Suppressor macrophage (primary cell): ENCODE data around the gene AQP2.

ENCODE experiments used
- DNase-seq, 4 experiments: peaks; one replicate each; pipeline ENCODE4 v3.0.0-alpha.2; 2020 to 2022

The AQP2 gene

DNA sequence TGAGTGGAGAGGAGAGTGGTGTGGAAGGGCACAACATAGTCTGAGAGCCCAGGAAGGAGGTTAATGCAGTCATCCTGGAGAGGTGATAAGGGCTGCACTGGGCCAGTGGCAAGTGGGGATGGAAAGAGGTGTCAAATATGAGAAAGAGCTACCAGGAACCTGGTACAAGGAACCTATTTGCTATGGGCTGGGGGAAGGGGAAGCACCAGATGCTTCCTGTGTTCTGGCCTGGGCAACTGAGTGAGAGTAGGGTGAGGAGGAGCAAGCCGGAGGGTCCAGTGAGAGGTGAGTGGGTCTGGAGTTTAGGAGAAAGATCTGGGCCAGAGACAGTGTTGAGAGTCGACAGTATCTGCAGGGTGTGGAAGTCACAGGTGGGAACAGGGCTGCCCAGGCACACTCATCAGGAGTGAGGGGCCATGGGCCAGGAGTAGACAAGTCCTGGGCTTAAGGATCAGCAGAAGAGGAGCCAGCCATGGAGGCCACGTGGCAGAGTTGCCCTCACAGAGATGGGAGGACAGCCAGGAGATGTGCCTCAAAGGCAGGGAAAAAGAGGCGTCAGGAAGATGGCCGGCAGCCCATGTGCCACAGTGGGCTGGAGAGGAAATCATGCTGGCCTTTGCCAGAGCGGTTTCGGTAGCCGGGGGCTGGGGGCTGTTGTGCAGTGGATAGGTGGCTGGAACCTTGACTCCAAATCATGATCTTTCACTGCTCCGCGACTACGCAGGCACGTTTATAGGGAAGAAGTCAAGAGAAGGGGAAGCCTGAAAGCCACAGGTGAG lies 19.3 kb downstream of the AQP2 start:
- no peak for DNase-seq

DNA sequence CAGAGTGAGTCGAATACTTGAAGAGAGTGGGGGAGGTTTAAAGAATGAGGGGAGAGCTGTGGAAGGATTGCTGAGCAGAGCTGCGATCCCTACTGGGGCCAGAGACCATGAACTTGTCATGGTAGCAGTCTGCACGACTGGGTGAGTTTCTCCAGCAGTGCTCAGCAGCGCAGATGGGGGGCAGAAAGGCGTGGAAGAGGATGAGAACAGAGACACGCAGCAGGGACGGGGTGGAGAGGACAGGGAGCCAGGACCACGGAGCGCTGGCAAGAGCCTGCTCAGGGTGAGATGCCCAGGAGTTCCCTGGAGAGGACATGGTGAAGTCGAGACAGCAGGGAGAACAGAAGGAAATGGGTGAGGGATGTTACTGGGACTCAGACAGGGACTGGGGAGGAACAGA lies 20.1 kb downstream of the AQP2 start:
- DNase-seq: peak in 1 of 4 experiments; percentile 0

DNA sequence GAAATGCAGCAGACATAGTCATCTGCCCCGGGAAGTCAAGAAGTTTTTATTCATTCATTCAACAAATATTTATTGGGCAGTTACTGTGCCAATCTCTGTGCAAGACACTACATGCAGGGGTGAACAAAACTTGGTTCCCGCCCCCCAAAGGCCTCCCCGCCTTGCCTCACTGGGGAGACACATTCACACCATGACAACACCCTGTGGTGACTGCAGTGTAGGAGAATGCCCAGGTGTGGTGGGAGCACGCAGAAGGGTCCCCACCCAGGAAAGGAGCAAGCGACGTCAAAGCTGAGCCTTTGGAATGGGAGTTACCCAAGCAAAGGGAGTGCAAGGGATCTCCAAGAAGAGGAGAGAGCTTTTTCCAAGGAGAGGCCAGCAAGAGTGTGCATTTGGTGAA lies 20.6 kb downstream of the AQP2 start:
- DNase-seq: no peak

DNA sequence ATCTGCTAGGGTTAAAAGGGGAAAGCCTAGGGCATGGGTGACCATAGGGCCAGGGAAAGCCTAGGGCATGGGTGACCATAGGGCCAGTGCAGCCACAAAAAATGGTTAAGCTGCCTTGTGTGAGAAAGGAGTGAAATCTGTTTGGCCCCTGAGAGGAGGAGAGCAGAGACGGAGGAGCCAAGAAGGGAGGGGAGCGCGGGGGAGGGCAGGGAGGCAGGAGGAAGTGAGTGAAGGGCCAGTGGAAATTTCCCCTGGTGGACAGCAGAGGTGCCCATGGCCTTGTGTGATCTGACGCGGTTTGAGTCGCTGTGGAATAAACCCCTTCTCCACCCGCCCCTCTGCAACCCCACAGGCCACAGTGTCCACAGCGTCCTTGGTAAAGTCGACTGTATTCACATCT lies 21.6 kb downstream of the AQP2 start:
- DNase-seq: peak in 1 of 4 experiments; percentile 29

DNA sequence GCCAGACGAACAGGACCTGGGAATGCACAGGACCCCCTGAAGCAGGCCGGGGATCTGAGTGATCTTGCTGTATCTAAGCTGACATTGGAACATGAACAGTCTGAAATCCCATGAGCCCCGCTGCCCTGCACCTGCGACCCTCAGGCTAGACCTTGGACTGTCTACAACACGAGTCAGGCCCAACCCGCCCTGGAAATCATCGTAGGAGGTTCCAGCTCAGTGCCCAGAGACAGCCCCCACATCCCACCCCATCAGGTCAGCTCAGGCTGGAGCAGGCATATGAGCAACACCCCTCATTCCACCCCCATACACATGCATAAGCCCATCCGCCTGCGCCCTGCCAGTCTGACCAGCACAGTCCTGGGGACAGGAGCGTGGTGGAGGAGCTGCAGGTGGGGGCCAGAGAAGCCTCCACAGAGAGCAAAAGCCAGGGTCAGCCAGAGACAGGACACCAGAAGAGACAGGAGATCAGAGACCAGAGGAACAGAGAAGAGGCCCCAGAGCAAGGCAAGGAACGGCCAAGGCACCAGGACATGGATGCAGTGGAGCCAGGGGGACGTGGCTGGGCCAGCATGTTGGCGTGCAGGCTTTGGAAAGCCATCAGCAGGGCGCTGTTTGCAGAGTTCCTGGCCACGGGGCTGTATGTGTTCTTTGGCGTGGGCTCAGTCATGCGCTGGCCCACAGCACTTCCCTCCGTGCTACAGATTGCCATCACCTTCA lies 22.3 kb downstream of the AQP2 start, which contains the start of gene AQP6:
Gene AQP6 (plus strand): TSS at position 307 of the 720 bp plus-strand sequence. CDS start 227 bp downstream, at position 534.
- peak in 1 of 4 experiments; percentile 1 for DNase-seq

DNA sequence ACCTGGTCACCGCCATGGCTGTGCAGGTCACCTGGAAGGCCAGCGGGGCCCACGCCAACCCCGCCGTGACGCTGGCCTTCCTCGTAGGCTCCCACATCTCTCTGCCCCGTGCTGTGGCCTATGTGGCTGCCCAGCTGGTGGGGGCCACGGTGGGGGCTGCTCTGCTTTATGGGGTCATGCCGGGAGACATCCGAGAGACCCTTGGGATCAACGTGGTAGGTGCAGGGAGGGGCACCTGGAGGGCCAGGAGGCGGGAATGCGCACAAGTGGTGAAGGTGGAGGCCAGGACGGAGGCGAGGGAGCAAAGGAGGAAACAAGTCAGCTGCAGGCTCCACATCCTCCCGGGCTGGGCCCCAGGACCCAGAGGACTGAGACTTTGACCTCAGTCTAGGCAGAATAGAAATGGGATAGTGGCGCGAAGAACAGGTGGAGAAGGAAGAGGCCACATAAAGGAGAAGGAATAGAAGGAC lies 22.9 kb downstream of the AQP2 start:
- DNase-seq: no peak

DNA sequence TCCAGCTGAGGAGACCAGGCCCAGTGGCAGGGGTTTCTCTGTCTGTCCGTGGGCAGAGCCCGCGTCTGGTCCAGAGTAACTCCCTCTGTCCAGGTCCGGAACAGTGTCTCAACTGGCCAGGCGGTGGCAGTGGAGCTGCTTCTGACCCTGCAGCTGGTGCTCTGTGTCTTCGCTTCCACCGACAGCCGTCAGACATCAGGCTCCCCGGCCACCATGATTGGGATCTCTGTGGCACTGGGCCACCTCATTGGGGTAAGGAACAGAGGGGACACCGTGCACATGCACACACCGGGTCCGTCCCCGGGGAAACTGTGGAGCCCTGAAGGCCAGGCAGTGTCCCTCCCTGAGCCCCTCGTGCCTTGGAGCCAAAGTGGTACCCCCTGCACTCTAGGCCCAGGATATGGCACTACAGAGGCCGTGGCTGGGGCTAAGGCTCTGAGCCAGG lies 23.7 kb downstream of the AQP2 start:
- peak; percentile 48 to 76 (median 60) for DNase-seq

DNA sequence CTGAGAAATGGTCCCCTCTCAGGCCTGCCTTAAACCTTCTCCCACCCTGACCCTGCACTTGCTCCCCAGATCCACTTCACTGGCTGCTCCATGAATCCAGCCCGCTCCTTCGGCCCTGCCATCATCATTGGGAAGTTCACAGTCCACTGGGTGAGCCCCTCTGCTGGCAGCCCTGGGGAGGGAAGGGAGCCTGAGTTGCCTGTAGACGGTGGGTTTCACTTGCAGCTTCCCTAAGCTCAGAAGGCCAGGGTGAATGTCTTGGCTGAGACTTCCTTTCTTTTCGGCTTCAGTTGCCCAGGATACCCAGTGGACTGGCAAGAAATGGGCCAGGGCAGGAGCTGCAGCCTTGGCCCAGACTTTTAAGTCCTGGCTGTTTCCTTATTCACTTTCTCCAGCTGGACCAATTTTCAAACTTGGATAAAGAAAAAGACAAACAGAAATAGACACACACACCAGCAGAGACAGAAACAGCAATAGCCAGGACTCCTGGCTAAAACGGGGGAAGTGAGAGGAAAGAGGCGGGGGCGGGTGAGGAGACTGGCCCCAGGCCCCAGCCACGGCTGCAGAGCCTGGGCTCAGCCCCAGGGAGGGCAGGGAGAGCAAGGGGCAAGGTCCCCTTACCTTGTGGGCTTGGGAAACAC lies 24.3 kb downstream of the AQP2 start:
- peak; percentile 19 to 62 (median 50) for DNase-seq

DNA sequence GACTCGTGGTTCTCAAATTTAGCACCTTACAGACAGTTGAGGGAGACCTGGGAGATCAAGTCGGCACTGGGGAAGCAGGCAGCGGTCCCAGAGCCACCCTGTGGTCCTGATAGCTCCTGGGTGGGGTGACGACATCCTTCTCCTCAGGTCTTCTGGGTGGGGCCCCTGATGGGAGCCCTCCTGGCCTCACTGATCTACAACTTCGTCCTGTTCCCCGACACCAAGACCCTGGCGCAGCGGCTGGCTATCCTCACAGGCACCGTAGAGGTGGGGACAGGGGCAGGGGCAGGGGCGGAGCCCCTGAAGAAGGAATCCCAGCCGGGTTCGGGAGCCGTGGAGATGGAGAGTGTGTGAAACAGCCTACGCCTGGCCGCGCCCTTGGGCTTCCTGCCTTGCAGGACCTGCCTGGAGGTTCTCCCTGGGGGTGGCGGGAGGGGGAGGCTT lies 24.8 kb downstream of the AQP2 start:
- no peak for DNase-seq

DNA sequence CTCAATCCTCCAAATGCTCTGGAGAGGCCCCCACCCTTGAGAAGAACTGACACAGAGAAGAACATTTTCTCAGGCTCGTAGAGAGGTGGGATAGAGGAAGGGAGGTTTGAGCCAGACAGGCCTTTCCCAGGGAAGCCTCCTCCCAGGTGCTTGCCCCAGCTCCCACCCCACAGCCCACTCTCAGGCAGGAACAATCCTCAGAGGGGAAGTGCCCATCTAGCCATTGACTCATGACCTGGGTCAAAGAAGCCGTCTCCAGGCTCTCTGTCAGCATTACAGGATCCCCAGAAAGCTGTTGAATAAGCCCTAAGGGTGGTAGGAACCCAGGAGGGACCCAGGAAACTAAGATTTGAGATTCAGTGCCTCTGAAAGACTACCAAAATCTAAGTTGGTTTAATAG lies 26.0 kb downstream of the AQP2 start:
- peak; percentile 30 to 68 (median 62) for DNase-seq

DNA sequence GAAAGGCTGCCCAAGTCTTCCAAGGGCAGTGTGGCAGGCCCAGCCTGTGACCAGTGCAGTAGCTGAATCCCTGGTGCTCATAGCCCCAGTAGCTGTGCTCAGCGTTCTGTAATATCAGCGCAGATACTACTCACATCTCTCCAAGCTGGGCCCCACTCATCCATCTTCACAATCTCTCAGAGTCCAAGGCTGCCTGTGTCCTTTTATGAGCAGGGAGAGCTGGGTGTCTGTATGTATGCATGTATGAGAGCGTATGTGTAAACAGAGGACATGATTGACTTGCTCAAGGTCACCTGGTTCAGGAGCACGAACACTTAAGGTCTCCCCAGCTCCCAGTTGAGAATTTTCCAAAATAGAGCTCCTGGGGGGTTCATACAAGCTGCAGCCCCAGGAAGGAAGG lies 27.6 kb downstream of the AQP2 start:
- no peak for DNase-seq

DNA sequence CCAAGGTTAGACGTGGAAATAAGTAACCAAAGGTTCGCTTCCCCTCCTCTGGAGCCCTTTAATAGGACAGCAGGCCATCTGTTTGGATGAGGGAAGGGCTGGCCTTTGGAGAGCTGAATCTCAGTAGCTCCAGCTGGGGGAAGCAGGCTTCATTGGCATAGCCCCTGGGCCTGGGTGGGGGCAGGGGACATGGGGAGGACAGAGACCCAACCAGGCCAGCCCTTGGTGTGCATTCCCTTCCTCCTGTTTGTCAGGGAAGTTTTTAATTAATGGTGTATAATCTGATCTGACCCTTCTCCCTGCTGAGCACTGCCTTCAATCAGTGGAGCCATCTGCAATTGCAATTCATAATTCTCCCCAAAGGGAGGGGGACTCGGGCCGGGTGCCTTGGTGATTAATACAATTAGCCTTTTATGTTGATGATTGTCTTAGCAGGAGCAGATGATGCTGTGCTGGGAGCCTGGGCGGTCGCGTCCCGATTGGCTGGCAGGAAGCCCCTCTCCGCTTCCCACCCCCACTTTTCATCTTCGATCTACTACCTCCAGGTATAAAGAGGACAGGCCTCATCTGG lies 28.6 kb downstream of the AQP2 start:
- no peak for DNase-seq

DNA sequence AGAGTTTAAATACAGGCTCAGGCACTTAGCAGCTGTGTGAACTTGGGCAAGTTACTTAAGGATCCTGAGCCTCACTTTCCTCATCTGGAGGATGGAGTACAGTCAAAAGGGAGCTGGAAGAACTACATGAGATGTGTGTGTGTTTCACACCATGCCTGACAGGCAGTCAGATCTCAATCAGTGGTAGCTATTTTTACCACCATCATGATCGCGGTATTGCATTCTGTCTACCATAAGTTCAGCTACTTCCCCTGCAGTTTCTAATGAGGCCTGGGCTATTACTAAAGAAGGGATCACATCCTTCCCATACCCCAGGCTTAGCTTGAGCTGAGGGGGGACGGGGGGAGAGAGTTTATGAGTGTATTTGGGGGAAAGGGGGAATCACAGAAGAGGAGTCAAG lies 29.3 kb downstream of the AQP2 start:
- DNase-seq: peak in 2 of 4 experiments; percentile 19 to 33

DNA sequence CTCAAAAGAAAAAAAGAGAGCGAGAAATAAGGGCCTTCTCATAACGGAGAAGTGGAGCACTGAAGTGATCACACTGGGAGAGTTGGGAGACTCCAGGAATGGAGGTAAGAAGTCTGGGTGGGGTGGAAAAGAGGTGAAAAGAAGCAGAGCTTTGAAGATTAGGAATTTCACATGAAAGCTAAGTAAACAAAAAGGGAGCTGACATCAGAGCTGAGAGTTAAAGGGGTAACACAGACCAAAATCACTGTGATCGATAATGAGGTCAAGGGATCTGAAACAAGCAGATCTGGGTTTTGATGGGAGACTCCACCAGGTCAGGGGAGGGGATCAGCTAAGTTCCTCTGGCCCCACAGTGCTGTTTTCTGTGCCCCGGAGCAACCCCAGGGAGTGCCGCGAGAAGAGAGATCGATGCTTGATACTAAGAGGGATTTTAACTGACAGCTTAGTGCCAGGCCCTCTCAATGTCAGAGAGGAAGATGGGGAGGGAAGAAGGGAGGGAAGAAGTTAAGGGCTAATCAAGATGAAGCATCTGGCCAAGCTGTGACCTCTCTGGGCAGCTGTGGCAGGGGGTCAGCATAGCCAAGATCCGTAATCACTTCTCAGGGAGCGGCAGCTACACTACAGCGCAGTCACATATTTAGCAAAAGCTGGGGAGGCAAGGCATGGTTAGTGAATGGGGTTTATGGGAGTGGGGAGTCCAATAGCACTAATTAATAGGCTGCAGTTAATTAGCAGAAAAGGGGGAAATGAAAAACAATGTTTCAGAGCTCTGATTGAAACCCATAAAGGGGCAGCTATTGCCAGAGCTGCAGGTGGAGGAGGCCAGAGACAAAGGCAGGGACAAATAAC lies 30.2 kb downstream of the AQP2 start:
- no peak for DNase-seq

DNA sequence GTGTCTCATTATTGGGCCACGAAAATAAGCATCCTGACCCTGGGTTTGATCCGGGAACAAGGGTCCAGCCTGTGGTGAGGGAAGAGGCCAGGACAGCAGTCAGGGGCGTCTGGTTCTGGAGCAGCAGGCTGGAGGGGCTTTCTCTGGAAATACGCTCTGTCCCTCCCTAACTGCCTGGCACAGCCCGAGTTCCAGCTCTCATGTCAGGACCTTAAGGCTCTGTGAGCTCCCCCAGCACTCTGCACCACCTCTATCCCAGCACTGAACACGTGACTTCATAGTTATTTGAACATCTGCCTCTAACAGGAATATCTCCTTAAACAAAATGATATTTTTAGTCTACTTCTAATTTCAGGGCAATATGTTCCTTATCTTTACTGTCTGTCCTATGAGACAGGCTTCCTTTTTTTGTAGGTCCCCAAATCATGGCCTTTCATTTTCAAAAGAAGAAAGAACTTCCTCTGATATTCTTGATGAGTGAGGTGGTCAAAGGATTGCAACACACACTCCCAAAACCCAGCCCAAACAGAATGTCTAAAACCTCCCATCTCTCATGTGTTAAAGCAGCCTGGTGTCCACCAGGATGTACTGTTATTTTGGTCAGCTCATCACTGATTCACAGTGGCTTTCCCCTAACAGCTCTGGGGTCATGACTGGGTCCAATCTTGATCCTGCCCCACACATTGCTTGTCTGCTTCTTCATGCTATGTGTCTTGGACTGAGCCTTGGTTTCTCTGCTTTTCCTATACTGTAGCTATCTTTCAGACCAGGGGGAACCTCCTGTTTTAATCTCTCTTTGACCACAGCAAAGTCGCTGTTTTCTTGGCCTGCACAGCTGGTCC lies 31.9 kb downstream of the AQP2 start:
- DNase-seq: peak; percentile 45 to 74 (median 64)

DNA sequence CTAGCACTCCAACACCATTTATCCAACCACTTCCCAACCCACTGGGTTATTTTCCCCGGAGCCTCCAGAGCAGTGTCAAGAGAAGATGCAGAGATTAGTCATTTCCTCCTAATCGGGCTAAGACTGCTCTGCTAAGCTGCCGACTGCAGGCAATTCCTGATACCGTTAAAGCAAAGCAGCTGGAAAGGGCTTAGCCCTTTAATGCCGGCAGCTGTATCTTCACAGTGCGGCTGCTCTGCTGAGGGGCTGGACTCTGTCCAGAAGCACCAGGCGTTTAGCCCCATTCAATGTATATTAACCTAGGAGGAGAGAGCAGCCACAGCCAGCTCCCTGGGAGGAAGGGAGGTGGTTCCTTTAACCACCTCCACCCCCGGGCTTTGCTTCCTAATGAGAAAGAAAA lies 33.4 kb downstream of the AQP2 start:
- peak; percentile 54 to 74 (median 66) for DNase-seq

DNA sequence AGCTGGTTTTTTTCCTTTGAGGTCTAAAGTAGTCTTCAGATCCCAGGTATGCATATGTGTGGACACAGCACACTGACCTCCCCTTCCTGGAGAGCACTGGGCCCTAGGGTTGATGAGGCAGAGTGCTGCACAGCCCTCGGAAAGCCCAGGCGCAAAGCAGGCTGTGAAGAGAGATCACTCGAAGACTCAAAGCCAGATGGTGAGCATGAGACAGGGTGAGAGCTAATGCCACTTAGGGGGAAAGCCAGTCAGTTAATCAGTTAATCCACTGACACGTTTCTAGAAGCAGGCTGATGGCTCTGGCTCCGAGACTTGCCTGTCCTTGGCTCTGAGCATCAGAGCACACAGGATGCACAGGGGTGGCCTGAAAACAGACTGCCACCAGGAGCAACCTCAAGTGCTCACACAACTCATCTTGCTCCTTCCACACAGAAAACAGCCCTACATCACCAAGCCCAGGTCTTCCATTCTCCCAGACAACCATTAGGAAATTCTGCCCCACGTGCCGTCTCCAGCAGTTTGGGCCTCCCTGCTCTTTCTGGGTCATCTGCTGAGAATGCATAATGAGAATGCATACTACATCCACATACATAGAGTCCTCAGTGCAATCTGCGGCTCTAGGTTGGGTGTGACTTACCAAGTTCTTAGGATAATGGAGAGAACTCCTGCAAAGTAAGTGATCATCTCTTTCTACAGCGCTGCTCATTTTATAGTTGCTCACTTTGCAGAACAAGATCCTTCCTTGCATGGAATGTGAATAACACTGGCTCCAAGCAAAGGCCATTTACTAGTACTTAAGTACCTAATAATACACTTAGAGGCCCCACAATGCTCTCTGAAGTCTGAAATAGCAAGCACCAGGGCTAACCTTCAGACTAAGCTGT lies 34.2 kb downstream of the AQP2 start:
- DNase-seq: no peak

DNA sequence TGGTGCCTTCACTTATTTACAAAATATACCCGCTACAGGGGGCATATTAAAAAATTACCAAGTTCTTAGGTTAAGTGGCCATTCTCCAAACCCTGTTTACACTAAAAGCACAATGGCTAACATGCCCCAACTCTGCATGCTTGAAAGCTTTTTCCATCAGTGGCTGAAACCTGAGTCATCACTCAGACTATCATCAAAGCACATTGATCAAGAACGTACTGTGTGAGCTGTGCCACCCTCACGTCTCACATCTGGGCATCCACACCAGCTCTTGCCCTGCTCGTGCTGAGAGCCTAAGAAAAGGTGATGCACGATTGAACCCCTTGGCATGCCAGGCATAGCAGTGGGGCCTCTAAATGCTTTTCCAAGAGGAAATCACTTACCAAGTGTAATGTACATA lies 35.4 kb downstream of the AQP2 start:
- no peak for DNase-seq

DNA sequence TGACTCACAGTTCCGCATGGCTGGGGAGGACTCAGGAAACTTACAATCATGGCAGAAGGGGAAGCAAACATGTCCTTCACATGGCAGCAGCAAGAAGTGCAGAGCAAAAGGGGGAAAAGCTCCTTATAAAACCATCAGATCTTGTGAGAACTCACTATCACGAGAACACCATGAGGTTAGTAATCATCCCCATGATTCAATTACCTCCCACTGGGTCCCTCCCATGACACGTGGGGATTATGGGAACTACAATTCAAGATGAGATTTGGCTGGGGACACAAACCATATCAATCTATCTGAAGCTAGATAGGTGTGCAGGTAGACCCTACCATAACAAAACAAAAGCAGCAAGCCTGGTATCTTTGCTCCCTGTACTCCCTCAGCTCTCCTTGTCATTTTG lies 35.9 kb downstream of the AQP2 start:
- DNase-seq: peak; percentile 21 to 64 (median 54)
